Pancreas (tissue), 10 donors: ENCODE data around the gene ALDH9A1. TPM values are rescaled to one million over a fixed set of nuclear protein-coding genes. Genes with fewer than 3 reads are reported as not detected.

ENCODE experiments used
- ATAC-seq, 4 donors: fragments of 200-7000 bp; cut with Tn5 transposase; one replicate each; pipeline versions ENCODE4 v1.8.0 to v1.9.1; 2020; ENCODE audit warnings: mild to moderate bottlenecking in 4 of 4, moderate library complexity in 4 of 4
- DNase-seq, 6 donors: peaks; one replicate each; pipeline ENCODE4 v3.0.0-alpha.2; 2020
- FAIRE-seq: peaks from 2 replicates; lab custom pipeline; 2012; peaks lifted over from hg19 to GRCh38; lab: Jason Lieb, UNC
- H3K27ac ChIP-seq, 4 donors: fragments of 200-600 bp; sonication (generic); 1 replicate in 3 of 4; 2 replicates in 1 of 4; pipeline versions ENCODE4 v1.5.0 to v1.8.0; 2020
- H3K27me3 ChIP-seq, 4 donors: fragments of 200-600 bp; one replicate each; pipeline ENCODE4 v1.8.0; 2021
- H3K36me3 ChIP-seq, 3 donors: fragments of 200-600 bp; sonication (generic) in 1 of 3; one replicate each; pipeline versions ENCODE4 v1.5.0 to v1.8.0; 2020 to 2021
- H3K4me1 ChIP-seq, 3 donors: fragments of 200-600 bp; one replicate each; pipeline ENCODE4 v1.8.0; 2021
- H3K4me3 ChIP-seq, 4 donors: fragments of 200-600 bp; sonication (generic) in 2 of 4; one replicate each; pipeline versions ENCODE4 v1.5.0 to v1.8.0; 2020 to 2021
- H3K9me3 ChIP-seq, 4 donors: fragments of 200-600 bp; one replicate each; pipeline ENCODE4 v1.8.0; 2021
- CTCF ChIP-seq, 4 donors: fragments of 200-600 bp; sonication (generic) in 3 of 4; IDR thresholded peaks; one replicate each; pipeline versions ENCODE4 v1.5.0 to v1.8.0; 2021; ENCODE audit warnings: antibody characterized with exemption in 4 of 4
- WGBS, 2 donors: extraction: QIAGEN DNeasy Blood & Tissue Kit; methylation state at CpG; one replicate each; pipeline ENCODE4 v1.1.7; 2013; 5-methylcytosine and 5-hydroxymethylcytosine counted together
- intact Hi-C, 3 donors: fragments of 100-400 bp; cut with DNase I; formaldehyde crosslinking; loops; one replicate each; pipeline versions ENCODE4 v1.11.1 to v1.14.2; 2022
- polyA plus RNA-seq, 2 donors: library from polyadenylated mRNA; stranded (reverse); fragments of 200-250 nt; gene quantifications; one replicate each; pipeline ENCODE4 v1.2.3, GENCODE V29; 2013
- total RNA-seq, 6 donors: library from RNA; stranded (reverse); fragmentation: NEBNext Ultra II Directional in 4 of 6; extraction: Animal tissue kit (Norgen Biotek cat#: 25700) in 4 of 6; gene quantifications; one replicate each; pipeline versions ENCODE4 v1.2.1 to v1.2.4, GENCODE V29; 2021 to 2023
- donor health status: healthy with polysubstance abuse.
- donor health status: DM: no; HTN: no; CAD: no; lungs with moderate emphysema.
- donor health status: DM: no; HTN: no; CAD: no.
- donor health status: control.
- donor health status: control.
- donor health status: Bipolar disorder and iron deficiency.
- donor health status: DM: yes; HTN: yes; CAD: no.
- donor health status: DM: no; HTN: no; CAD: no.
- donor health status: DM: no; HTN: no; CAD: no.
- donor health status: DM: yes; HTN: yes; CAD: no.

The ALDH9A1 gene
- total and polyA plus RNA-seq, 8 donors: 13.1 to 37.6 (median 23.1) TPM

GRCh38 chr1:165616054-165616612 lies 82.2 kb downstream of the ALDH9A1 start:
- H3K27ac ChIP-seq: no peak overlapping the region
- no peak overlapping the region for H3K4me3 ChIP-seq
- no peaks in the 10 kb centered on the region for H3K9me3 ChIP-seq
- ATAC-seq (peak in 3 of 4 donors; percentile 35 to 79 (median 53)), FAIRE-seq (no peak), DNase-seq (no peak)
- intact Hi-C loops: no loop called here
- H3K4me1 ChIP-seq: no peaks in the 10 kb centered on the region
- H3K27me3 ChIP-seq: peaks cover 0 to 6% (median 0%) of the 10 kb centered on the region in 4 donors
- WGBS, 2 donors: 37 to 55% methylated on average over 1 of the region's 1 CpG
- no peak for TF ChIP-seq CTCF (IDR thresholded peaks at IDR 0.05)
- H3K36me3 ChIP-seq: no peaks in the 10 kb centered on the region

Other genes starting within 250 kb of the ALDH9A1 start
- gene LRRC52, start 154.6 kb downstream of the ALDH9A1 start, total RNA-seq: not detected
- gene LRRC52, start 154.6 kb downstream of the ALDH9A1 start, polyA plus RNA-seq: not detected
- 10 to 100 TPM; 46.1 to 78.7 (median 49.9) TPM for gene MGST3, start 67.3 kb downstream of the ALDH9A1 start, total RNA-seq
- 100 to 1,000 TPM in 1 of 2 donors, 10 to 100 TPM in 1; 63.4 to 112 TPM for gene MGST3, start 67.3 kb downstream of the ALDH9A1 start, polyA plus RNA-seq
- gene TMCO1, start 70.3 kb upstream of the ALDH9A1 start, total RNA-seq: 10 to 100 TPM; 28.0 to 53.5 (median 43.4) TPM
- 10 to 100 TPM; 24.3 to 52.1 TPM for gene TMCO1, start 70.3 kb upstream of the ALDH9A1 start, polyA plus RNA-seq
- 10 to 100 TPM; 13.0 to 25.5 (median 17.0) TPM for gene UCK2, start 129.1 kb upstream of the ALDH9A1 start, total RNA-seq
- gene UCK2, start 129.1 kb upstream of the ALDH9A1 start, polyA plus RNA-seq: 10 to 100 TPM; 10.6 to 11.1 TPM